Stimulated activated CD4-positive, alpha-beta T cell treated with anti-CD3 and anti-CD28 coated beads, Interleukin-15, amount 100 ng/mL, for 48 hours (primary cell): ENCODE measurements around the gene EVL.

Source experiments
- DNase-seq, 2 donors: peaks; one replicate each; pipeline ENCODE4 v3.0.0-alpha.2; 2020; ENCODE audit warnings: low read depth in 2 of 2

Gene EVL

GRCh38 chr14:100084591-100084990 lies 19.4 kb downstream of the EVL start:
- DNase-seq, result no peak

- no peak for DNase-seq
These were observed 20.2 kb downstream of the EVL start for GRCh38 chr14:100085462-100085861.

GRCh38 chr14:100086361-100086760 lies 21.1 kb downstream of the EVL start:
- no peak for DNase-seq

GRCh38 chr14:100088226-100088625 lies 23.0 kb downstream of the EVL start:
- DNase-seq, result no peak

- DNase-seq, result no peak
These were observed 26.2 kb downstream of the EVL start for GRCh38 chr14:100091386-100091785.

GRCh38 chr14:100092832-100093231 lies 27.6 kb downstream of the EVL start:
- no peak for DNase-seq

- no peak for DNase-seq
These were observed 28.1 kb downstream of the EVL start for GRCh38 chr14:100093319-100093718.

GRCh38 chr14:100096656-100097055 lies 31.4 kb downstream of the EVL start:
- no peak for DNase-seq

- DNase-seq, result no peak
These were observed 32.9 kb downstream of the EVL start for GRCh38 chr14:100098171-100098570.

GRCh38 chr14:100100032-100100703 lies 34.9 kb downstream of the EVL start:
- DNase-seq, result no peak

- DNase-seq, result no peak
These were observed 37.0 kb downstream of the EVL start for GRCh38 chr14:100102156-100102785.

GRCh38 chr14:100103250-100104005 lies 38.2 kb downstream of the EVL start:
- DNase-seq, result no peak

GRCh38 chr14:100104006-100104352 lies 38.8 kb downstream of the EVL start:
- DNase-seq, result no peak

- no peak for DNase-seq
These were observed 39.5 kb downstream of the EVL start for GRCh38 chr14:100104523-100105300.

- DNase-seq, result no peak
These were observed 40.3 kb downstream of the EVL start for GRCh38 chr14:100105357-100106169.

GRCh38 chr14:100106250-100107112 lies 41.3 kb downstream of the EVL start:
- DNase-seq, result peak; percentile 51 to 55

GRCh38 chr14:100107236-100107635 lies 42.0 kb downstream of the EVL start:
- DNase-seq, result no peak

GRCh38 chr14:100108042-100108825 lies 43.0 kb downstream of the EVL start:
- peak; percentile 75 to 86 for DNase-seq

GRCh38 chr14:100108840-100109593 lies 43.8 kb downstream of the EVL start:
- DNase-seq, result no peak
